IPS-NIHi7 (cell line): ENCODE data around the gene ETFRF1.

ENCODE experiments used
- DNase-seq: peaks from one replicate; pipeline ENCODE4 v3.0.0; 2012; ENCODE audit warnings: mixed read lengths; ENCODE audit errors: extremely low spot score

ETFRF1 gene, protein sequence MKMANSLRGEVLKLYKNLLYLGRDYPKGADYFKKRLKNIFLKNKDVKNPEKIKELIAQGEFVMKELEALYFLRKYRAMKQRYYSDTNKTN

GRCh38 chr12:25195056-25195971, at the start of gene ETFRF1, which contains the start of gene DNAI7:
Gene ETFRF1, plus strand, starts transcription at chr12:25195237. Its CDS starts 8,720 bp downstream, at chr12:25203957.
Gene DNAI7, minus strand, starts transcription at chr12:25195160. Its CDS starts 82 bp downstream, at chr12:25195078.
- peak; percentile 95 for DNase-seq

DNA sequence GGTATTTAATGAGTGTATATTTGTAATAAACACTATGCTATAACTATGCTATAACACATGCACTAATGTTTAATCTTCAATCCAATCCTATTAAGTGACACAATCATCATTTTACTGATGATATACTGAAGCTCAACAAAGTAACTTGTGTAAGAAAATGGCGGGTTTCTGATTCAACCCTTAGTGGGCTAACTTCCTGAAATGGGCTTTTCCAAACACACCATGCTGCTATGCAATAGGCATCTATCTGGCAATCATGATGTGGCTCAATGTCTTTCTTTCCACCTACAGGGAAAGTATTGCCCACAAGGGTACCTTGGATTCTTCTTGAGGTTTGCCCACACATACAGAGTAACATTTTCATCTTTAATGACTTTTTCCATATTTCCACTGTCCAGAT, 48.4 kb upstream of the ETFRF1 start:
- DNase-seq = no peak

- DNase-seq = peak; percentile 21
Measured at GRCh38 chr12:25151476-25151875, 43.6 kb upstream of the ETFRF1 start.

DNA sequence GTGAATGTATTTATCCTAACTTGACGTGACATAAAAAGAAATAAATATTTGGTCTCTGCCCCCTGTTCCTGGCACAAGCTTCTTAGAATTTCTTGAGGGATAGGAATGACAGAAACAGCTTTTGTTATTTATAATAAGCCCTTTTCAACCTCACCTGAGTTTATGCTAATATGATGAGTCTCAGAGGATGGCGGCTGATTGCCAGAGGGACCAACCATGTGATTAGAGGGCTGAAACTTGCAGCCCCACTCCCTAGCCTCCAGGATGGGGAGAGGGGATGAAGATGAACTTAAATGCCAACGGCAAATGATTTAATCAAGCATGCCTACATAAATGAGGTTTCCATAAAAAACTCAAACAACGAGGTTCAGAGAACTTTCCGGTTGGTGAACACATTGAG, 43.0 kb upstream of the ETFRF1 start:
- DNase-seq = peak; percentile 16

DNA sequence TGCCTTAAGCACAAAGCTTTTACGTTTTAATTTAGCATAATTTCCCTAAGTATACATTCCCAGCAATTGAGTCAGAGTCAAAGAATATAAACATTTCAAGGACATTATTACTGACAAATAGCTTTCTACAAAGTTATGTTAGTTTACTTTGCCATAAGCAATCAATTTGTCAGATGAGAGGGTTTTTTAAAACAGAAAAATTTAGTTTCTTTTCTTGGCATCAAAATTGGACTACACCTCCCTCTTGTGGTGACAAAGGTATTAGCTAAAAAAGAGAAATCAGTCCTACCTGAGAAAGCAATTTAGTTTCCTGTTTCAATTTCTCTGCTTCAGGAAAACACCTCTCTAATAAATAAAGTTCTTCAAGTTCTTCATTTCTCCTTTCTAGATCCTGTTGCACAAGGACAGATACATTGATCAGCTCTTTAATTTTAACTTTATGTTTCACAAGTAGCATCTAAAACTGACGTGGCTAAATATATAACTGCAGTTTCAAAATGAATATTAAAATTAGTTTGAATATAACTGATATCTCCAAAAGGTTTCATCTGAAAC, 39.9 kb upstream of the ETFRF1 start:
- peak; percentile 21 for DNase-seq

DNA sequence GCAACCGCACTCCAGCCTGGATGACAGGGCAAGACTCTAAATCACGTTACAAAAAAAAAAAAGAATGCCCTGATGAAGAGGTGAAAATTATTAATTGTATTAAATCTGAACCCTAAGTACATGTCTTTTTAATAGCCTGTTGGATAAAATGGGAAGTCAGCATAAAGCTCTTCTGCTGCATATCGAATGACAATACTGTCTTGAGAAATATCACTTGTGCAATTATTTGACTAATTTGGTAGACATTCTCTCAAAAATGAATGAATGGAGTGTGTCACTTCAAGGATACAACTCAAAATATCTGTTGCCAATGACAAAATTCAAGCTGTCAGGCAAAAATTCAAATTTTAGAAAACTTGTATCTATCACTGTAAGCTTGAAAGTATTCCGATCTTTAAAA, 39.0 kb upstream of the ETFRF1 start:
- DNase-seq = no peak

DNA sequence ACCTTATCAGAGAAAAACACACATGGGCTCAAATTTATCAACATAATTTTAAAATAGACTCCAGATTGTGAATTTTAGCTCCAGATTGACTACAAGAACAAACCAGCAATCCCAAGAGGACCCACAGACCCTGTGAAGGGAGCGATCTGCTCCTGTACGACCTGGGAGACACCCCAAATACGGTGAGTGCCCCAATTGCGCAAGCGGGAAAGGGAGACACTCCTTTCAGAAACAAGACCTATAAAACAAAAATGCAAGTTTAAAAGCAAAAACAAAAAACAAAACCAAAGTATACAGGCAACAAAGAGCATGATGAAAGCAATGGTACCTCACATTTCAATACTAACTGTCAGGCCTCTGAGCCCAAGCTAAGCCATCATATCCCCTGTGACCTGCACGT, 32.2 kb upstream of the ETFRF1 start:
- DNase-seq = no peak

GRCh38 chr12:25182765-25183164, 12.3 kb upstream of the ETFRF1 start:
- no peak for DNase-seq

DNA sequence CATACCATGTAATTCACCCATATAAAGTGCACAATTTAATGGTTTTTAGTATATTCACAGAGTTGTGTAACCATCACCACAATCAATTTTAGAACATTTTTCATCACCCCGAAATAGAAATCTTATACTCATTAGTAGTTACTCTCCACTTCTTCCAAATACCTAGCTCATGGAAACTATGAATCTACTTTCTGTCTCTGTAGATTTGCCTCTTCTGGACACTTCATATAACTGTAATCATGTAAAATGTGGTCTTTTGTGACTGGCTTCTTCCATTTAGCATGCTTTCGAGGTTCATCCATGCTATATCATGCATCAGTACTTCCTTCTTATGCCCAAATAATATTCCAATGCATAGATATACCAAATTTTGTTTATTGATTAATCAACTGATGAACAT, 10.9 kb upstream of the ETFRF1 start:
- no peak for DNase-seq

GRCh38 chr12:25186038-25186787, 8.8 kb upstream of the ETFRF1 start:
- no peak for DNase-seq

DNA sequence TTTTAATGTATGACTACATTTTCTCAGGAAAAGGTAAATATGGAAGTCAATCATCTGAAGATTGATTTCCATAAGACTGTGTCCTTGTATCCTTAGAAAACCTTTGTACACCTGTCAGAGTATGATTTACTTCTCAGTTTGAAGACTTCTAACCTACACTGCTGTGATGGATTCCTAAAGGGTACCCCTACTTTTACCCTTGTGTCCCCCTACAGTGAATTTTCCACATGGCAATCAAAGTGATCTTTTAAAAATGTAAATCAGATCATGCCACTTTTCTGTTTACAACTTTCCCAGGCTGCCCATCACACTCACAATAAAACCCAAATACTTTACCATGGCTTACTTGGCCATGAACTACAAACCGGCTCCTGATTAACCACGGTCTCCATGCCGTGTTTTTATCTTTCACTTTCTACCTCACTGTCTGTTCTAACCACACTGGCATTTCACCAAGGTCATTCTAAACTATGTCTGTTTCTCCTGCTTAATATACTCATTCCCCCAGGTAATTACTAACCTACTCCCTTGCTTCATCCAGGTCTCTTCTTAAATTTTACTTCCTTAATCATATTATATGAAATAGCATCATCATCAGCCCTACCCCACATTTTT, 8.1 kb upstream of the ETFRF1 start:
- DNase-seq = no peak

GRCh38 chr12:25187781-25188180, 7.3 kb upstream of the ETFRF1 start:
- no peak for DNase-seq

DNA sequence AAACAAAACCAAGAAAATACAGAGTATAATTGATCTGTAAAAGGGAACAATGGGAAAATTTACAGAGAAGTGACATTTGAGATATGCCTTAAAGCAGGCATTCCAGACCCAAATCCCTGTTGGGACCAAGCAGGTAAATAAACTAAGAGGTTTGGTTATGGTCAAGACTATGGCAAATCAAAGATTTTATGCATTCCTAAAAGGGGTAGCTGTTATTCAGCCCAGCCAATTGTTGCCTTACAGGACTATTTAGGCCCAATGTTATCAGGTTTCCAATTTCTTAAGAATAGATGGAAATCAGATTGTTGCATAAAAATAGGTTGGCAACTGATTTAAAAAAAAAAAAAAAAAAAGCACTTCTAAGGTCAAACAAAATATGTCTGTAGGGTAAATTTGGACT, 5.4 kb upstream of the ETFRF1 start:
- no peak for DNase-seq

DNA sequence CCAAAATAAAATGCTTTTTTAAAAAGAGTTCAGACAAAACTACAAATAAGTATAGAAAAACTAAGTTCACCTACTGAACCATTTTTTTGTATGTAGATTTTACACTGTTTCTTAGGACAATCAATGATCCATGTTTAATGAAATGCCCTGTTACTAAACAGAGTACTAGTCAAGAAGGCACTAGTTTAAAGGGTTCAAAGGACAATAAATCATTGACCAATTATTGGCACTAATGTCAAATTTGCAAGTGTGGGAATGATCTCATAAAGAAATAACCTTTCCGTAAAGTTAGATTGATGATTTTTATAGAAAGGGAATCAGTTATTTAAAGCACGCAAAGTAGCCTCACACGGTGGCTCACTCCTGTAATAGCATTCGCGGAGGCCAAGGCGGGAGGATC, 4.2 kb upstream of the ETFRF1 start:
- no peak for DNase-seq

DNA sequence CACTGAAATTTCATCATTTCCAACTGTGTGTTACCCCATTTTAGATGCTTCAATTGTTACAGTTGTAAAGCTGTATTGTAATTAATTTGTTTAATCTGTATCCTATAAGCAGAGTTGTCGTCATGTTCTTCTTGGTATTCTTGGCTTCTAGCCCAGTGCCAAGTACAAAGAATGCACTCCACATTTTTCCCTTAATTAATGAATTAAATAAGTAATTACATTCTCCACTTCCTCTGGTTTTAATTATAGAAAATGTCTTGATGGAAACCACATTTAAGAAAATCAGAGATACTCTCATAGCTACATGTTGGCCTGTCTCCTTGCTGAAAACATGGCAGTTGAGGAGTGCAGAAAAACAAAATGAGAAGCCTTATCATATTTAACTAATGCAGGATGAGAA, 823 bp upstream of the ETFRF1 start:
- DNase-seq = no peak

- no peak for DNase-seq
Measured at GRCh38 chr12:25194722-25195055, 348 bp upstream of the ETFRF1 start.

DNA sequence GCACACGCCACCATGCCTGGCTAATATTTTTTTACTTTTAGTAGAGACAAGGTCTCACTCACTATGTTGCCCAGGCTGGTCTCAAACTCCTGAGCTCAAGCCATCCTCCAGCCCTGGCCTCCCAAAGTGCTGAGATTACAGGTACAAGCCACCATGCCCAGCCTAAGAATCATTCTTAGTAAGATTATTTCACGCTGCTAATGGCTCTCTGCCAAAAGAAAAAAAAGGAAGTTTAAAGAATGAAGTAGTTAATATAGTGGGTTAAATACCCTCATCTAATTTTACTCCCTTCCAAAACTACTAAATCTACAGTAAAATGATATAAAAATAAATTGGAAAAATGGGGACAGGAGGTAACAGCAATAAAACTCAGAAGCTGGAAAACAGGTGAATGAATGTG, 2.6 kb downstream of the ETFRF1 start:
- DNase-seq = no peak

DNA sequence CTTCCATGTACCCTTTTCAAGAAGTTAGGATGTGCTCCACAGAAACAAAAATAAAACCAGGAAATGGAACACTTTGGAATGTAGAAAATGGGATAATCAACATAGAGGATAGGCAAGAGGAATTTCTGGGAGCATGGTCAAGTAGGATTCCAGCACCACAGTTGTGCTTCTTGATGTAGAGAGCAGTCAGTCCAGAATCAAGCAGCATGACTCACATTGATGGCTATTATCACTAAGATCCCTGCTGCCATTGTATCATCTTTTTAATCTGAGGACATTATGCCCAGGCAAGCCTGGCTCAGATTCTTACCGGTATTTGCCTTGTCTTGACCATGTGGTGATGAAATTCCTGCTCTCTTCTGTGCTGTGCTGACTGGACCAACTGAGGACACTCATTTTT, 5.7 kb downstream of the ETFRF1 start:
- DNase-seq = no peak

DNA sequence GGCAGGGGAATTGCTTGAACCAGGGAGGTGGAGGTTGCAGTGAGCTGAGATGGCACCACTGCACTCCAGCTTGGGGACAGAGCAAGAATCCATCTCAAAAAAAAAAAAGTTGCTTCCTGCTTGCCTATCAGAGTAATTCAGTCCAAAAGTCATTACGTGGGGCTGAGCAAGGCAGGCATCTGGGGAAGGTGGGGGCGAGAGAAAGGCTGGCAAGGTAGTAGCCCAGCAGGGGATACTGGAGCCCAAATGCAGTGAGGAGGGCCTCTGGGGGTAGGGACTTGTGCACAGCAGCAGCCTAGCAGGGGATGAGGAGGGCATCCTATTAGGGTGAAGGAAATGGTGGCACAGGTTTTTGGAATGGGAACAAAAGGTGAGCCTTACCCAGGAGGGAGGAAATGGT, 7.1 kb downstream of the ETFRF1 start:
- DNase-seq = no peak

- no peak for DNase-seq
Measured at GRCh38 chr12:25207411-25207810, 12.4 kb downstream of the ETFRF1 start.

- DNase-seq = no peak
Measured at GRCh38 chr12:25207846-25208245, 12.8 kb downstream of the ETFRF1 start.

GRCh38 chr12:25208554-25208953, 13.5 kb downstream of the ETFRF1 start:
- no peak for DNase-seq
